K562 (cell line): Measurements from ENCODE around the gene PSME1. TPM values are rescaled to one million over a fixed set of nuclear protein-coding genes. Genes with fewer than 3 reads are reported as not detected.

Experiments used
- ASH1L ChIP-seq: fragments of 450-650 bp; IDR thresholded peaks from 2 replicates; pipeline ENCODE4 v1.6.1; 2018; ENCODE audit warnings: borderline replicate concordance, mild to moderate bottlenecking, low read depth; ENCODE audit not compliant: partially characterized antibody
- CREB1 ChIP-seq, 2 experiments: sonication (generic) in 1 of 2; formaldehyde crosslinking in 1 of 2; IDR thresholded peaks; 2 replicates each; pipeline versions ENCODE4 v1.6.1 to v1.8.0; 2012 to 2022; ENCODE audit warnings: inconsistent platforms in 1 of 2, mild to moderate bottlenecking in 1 of 2, missing genetic modification reagents in 1 of 2, moderate library complexity in 1 of 2
- DIDO1 ChIP-seq: fragments of 450-650 bp; IDR thresholded peaks from 2 replicates; pipeline ENCODE4 v1.6.1; 2016; ENCODE audit warnings: low read depth, missing biosample characterization, missing genetic modification characterization
- EP400 ChIP-seq: fragments of 450-650 bp; IDR thresholded peaks from 2 replicates; pipeline ENCODE4 v1.6.1; 2017; ENCODE audit warnings: antibody characterized with exemption, mild to moderate bottlenecking, moderate library complexity
- GATAD2B ChIP-seq: fragments of 450-650 bp; IDR thresholded peaks from 2 replicates; pipeline ENCODE4 v1.6.1; 2017; ENCODE audit warnings: mild to moderate bottlenecking, borderline replicate concordance
- KDM4B ChIP-seq, 2 experiments: fragments of 450-650 bp in 1 of 2; sonication (generic) in 1 of 2; IDR thresholded peaks; 2 replicates each; pipeline ENCODE4 v1.6.1; 2016 to 2017; ENCODE audit warnings: borderline replicate concordance in 2 of 2, antibody characterized with exemption in 1 of 2, low read depth in 1 of 2, mild to moderate bottlenecking in 1 of 2
- MAFG ChIP-seq: fragments of 450-650 bp; conservative IDR thresholded peaks from 2 replicates; pipeline ENCODE4 v1.6.1; 2016; ENCODE audit warnings: missing genetic modification characterization, missing compliant biosample characterization
- MTA3 ChIP-seq: fragments of 450-650 bp; formaldehyde crosslinking; IDR thresholded peaks from 2 replicates; pipeline ENCODE4 v1.6.1; 2017; ENCODE audit warnings: mild to moderate bottlenecking, borderline replicate concordance
- MXI1 ChIP-seq: IDR thresholded peaks from 2 replicates; pipeline ENCODE4 v1.6.1; 2011; ENCODE audit warnings: low read depth, mild to moderate bottlenecking, improper control_type of control experiment, low read length
- NFIX ChIP-seq: fragments of 250-450 bp; sonication (Bioruptor Pico); IDR thresholded peaks from 2 replicates; pipeline ENCODE4 v1.4.0; 2020; ENCODE audit warnings: low read depth, mild to moderate bottlenecking, moderate library complexity
- NFYB ChIP-seq: IDR thresholded peaks from 2 replicates; pipeline ENCODE4 v1.6.1; 2011; ENCODE audit warnings: mild to moderate bottlenecking, moderate library complexity; ENCODE audit not compliant: insufficient read length; ENCODE audit errors: extremely low read depth
- POLR2B ChIP-seq: fragments of 450-650 bp; IDR thresholded peaks from 2 replicates; pipeline ENCODE4 v1.6.1; 2018; ENCODE audit warnings: low read depth; ENCODE audit not compliant: partially characterized antibody
- PRPF4 ChIP-seq: fragments of 200-400 bp; formaldehyde crosslinking; IDR thresholded peaks from one replicate; pipeline ENCODE4 v1.6.1; 2017; ENCODE audit warnings: low read length, low read depth, mild to moderate bottlenecking; ENCODE audit not compliant: insufficient read depth, poor library complexity, severe bottlenecking
- RNF2 ChIP-seq: sonication (generic); IDR thresholded peaks from 2 replicates; pipeline ENCODE4 v1.6.1; 2016
- SRF ChIP-seq, 2 experiments: fragments of 250-450, 450-650 bp in 1 of 2; sonication (Bioruptor Pico) in 1 of 2; sonication (generic) in 1 of 2; formaldehyde crosslinking; IDR thresholded peaks; 2 replicates each; pipeline versions ENCODE4 v1.5.0 to v1.5.1; 2020 to 2022; ENCODE audit warnings: mild to moderate bottlenecking in 1 of 2, missing genetic modification reagents in 1 of 2
- TEAD1 ChIP-seq, 2 experiments: fragments of 450-650 bp in 1 of 2; sonication (generic) in 1 of 2; formaldehyde crosslinking; IDR thresholded peaks; 2 replicates each; pipeline versions ENCODE4 v1.4.0 to v1.8.0; 2020 to 2022; ENCODE audit warnings: mild to moderate bottlenecking in 2 of 2, missing genetic modification reagents in 1 of 2
- ZBTB1 ChIP-seq: sonication (generic); formaldehyde crosslinking; IDR thresholded peaks from 2 replicates; pipeline ENCODE4 v1.8.1; 2023; ENCODE audit warnings: missing genetic modification reagents, low read depth, mild to moderate bottlenecking, borderline replicate concordance
- ZBTB17 ChIP-seq: fragments of 450-650 bp; formaldehyde crosslinking; IDR thresholded peaks from 2 replicates; pipeline ENCODE4 v1.4.0; 2020; ENCODE audit warnings: mild to moderate bottlenecking
- ZBTB7A ChIP-seq: IDR thresholded peaks from 2 replicates; pipeline ENCODE4 v1.6.1; 2011; ENCODE audit warnings: low read depth, mild to moderate bottlenecking, low read length, moderate library complexity, borderline replicate concordance; ENCODE audit not compliant: control insufficient read depth
- ZNF436 ChIP-seq: fragments of 250-450, 450-650 bp; sonication (Bioruptor Pico); formaldehyde crosslinking; IDR thresholded peaks from 2 replicates; pipeline ENCODE4 v1.7.0; 2020; ENCODE audit warnings: mild to moderate bottlenecking
- polyA plus RNA-seq, 8 experiments: library from polyadenylated mRNA; depleted of rRNA in 4 of 8; stranded (reverse) in 5 of 8; unstranded in 3 of 8; fragments of >200 nt; fragmentation: Nextera tagmentation in 2 of 8; fragmentation: Illumina TruSeq in 1 of 8; extraction: Ambion mirVana in 2 of 8; extraction: Trizol in 1 of 8; gene quantifications; 2 replicates each; pipeline versions ENCODE4 v1.2.1 to v1.2.3, GENCODE V29; 2011 to 2014; ENCODE audit warnings: inconsistent platforms in 1 of 8, missing spikeins in 1 of 8
- total RNA-seq, 7 experiments: library from RNA; depleted of rRNA in 6 of 7; stranded (reverse); fragments of >200 nt in 6 of 7; fragmentation: Illumina TruSeq in 2 of 7; extraction: Trizol in 2 of 7; gene quantifications; 2 replicates each; pipeline versions ENCODE4 v1.2.1 to v1.2.3, GENCODE V29; 2011 to 2021; ENCODE audit warnings: low replicate concordance in 1 of 7
- TF ChIP-seq, protein P1 (sequence below): fragments of 250-450 bp; sonication (Bioruptor Pico); IDR thresholded peaks from 2 replicates; pipeline ENCODE4 v1.9.0; 2021; ENCODE audit warnings: mild to moderate bottlenecking, inconsistent platforms

PSME1 gene
- total and polyA plus RNA-seq, 9 of the 15 experiments (the other 6 are each of a cell fraction or from before 2014, with no cell fraction given): 20.3 to 180 (median 67.5) TPM

DNA sequence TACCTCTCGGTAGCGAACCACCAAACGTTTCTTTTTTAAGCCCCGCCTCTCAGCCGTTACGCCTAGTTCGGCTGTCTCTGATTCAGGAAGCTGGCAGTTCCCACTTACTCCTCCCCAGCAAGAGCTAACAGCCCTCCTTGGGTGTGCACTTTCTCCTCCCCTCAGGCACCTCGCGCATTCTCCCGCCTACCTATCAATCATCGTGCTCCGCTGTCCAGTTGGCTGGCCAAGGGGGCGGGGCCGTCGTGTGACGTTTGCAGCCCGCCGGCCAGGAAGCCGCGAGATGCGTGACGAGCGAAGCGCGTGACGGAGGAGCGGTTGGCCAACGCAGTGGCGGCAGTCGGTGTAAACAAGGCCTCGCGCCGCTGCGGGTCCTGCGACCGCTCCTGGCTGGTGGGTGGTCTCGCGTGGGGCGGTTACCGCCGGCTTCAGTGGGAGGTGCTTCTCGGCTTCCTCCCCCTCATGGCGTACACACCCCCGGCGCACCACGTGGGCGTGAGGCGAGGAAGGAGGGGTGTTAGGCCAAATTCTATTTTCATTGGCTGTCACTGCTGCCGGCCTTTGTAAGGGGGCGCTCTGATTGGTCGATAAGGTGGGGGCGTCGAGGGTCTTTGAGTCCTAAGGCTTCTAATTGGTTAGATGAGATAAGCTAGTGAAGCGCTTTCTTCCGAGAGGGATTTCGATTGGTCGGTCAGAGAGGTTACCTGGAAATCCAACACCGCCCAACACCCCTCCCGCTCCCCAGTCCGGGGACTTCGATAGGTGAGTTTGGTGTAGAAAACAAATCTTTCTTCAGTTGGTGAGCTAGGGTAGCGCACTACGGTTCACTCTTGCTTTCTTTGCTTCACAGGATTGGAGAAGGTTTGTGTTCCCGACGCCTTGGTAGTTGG, 21.2 kb upstream of the PSME1 start, which contains the start of the genes DCAF11 and NRL (continued):
- TF ChIP-seq NFIX (no peak), MXI1 (peak; percentile 83; the same call in 1 of the 2 replicates), MTA3 (peak; percentile 77; the same call in 1 of the 2 replicates), DIDO1 (tag) (no peak), ZNF436 (CRISPR knock-in tag) (no peak), CREB1 (IDR thresholded peaks at IDR 0.05) (peak; percentile 93), CREB1 (CRISPR knock-in tag; IDR thresholded peaks at IDR 0.05) (peak; percentile 97), MAFG (tag) (no peak), ZBTB17 (peak; percentile 15; the same call in 1 of the 2 replicates), ZBTB1 (CRISPR knock-in tag) (peak; percentile 55; the same call in 1 of the 2 replicates), RNF2 (peak; percentile 37; the same call in 1 of the 2 replicates), KDM4B (IDR thresholded peaks at IDR 0.05; ENCODE audit: borderline replicate concordance in 2 of 2, low read depth in 1 of 2) (0 out of 4 replicates have a peak, but pooled peaks of 1 of the 2 experiments have one; percentile 68), ZBTB7A (peak; percentile 94), EP400 (peak; percentile 99), POLR2B (no peak), ASH1L (peak; percentile 98), TEAD1 (CRISPR knock-in tag; IDR thresholded peaks at IDR 0.05) (peak in 1 of 2 experiments; percentile 81; a peak in 2 of 4 replicates), PRPF4 (no peak), NFYB (peak; percentile 97), GATAD2B (no peak; the same call in 1 of the 2 replicates), SRF (CRISPR knock-in tag; IDR thresholded peaks at IDR 0.05) (peak in 1 of 2 experiments; percentile 41; a peak in 1 of 4 replicates)
- TF ChIP-seq, protein P1, sequence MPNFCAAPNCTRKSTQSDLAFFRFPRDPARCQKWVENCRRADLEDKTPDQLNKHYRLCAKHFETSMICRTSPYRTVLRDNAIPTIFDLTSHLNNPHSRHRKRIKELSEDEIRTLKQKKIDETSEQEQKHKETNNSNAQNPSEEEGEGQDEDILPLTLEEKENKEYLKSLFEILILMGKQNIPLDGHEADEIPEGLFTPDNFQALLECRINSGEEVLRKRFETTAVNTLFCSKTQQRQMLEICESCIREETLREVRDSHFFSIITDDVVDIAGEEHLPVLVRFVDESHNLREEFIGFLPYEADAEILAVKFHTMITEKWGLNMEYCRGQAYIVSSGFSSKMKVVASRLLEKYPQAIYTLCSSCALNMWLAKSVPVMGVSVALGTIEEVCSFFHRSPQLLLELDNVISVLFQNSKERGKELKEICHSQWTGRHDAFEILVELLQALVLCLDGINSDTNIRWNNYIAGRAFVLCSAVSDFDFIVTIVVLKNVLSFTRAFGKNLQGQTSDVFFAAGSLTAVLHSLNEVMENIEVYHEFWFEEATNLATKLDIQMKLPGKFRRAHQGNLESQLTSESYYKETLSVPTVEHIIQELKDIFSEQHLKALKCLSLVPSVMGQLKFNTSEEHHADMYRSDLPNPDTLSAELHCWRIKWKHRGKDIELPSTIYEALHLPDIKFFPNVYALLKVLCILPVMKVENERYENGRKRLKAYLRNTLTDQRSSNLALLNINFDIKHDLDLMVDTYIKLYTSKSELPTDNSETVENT (CRISPR knock-in tag): 0 out of 2 replicates have a peak, but pooled peaks have one; percentile 18
